Ectodermal cell (in vitro differentiated cells): ENCODE measurements around the gene UNKL.

Source experiments
- H3K27ac ChIP-seq: 2 replicates; pipeline ENCODE4 v1.7.0; 2013; ENCODE audit warnings: mild to moderate bottlenecking, low read depth, low read length; ENCODE audit not compliant: insufficient read depth, poor library complexity, severe bottlenecking
- H3K27me3 ChIP-seq: 2 replicates; pipeline ENCODE4 v1.7.0; 2013; ENCODE audit warnings: mild to moderate bottlenecking, low read length; ENCODE audit not compliant: insufficient read depth, control insufficient read depth, poor library complexity, severe bottlenecking
- H3K36me3 ChIP-seq: one replicate; pipeline ENCODE4 v1.7.0; 2013; ENCODE audit warnings: low read length; ENCODE audit not compliant: control insufficient read depth, insufficient read depth
- H3K4me1 ChIP-seq: one replicate; pipeline ENCODE4 v1.7.0; 2013; ENCODE audit warnings: low read length; ENCODE audit not compliant: control insufficient read depth, insufficient read depth
- H3K4me3 ChIP-seq: 2 replicates; pipeline ENCODE4 v1.7.0; 2013; ENCODE audit warnings: low read depth, low read length, control low read depth; ENCODE audit not compliant: insufficient read depth
- H3K9me3 ChIP-seq: 2 replicates; pipeline ENCODE4 v1.7.0; 2013; ENCODE audit warnings: mild to moderate bottlenecking, low read length, moderate library complexity; ENCODE audit not compliant: control insufficient read depth
- WGBS, 2 experiments: methylation state at CpG; one replicate each; pipeline ENCODE4 v1.1.7; 2013; ENCODE audit warnings: missing lambda C conversion rate in 2 of 2; 5-methylcytosine and 5-hydroxymethylcytosine counted together

The UNKL gene

DNA sequence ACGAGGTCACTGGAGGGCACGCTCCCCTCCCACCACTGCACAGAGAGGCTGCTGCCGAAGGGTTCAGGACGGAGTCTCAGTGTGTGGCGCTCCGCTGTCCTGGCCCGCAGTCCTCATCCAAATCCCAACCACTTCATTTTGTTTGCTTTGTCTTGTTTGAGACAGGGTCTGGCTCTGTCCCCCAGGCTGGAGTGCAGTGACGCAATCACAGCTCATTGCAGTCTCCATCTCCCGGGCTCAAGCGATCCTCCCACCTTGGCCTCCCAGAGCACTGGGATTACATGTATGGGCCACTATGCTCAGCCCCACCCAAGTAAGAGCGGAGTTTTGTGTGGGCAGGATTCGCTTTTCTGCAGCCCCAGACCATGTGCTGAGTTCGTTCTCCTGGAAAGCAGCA, 12.7 kb downstream of the UNKL start:
- Histone ChIP-seq H3K4me1 (no peaks in the 10 kb centered on the region), H3K9me3 (no peaks in the 10 kb centered on the region)

DNA sequence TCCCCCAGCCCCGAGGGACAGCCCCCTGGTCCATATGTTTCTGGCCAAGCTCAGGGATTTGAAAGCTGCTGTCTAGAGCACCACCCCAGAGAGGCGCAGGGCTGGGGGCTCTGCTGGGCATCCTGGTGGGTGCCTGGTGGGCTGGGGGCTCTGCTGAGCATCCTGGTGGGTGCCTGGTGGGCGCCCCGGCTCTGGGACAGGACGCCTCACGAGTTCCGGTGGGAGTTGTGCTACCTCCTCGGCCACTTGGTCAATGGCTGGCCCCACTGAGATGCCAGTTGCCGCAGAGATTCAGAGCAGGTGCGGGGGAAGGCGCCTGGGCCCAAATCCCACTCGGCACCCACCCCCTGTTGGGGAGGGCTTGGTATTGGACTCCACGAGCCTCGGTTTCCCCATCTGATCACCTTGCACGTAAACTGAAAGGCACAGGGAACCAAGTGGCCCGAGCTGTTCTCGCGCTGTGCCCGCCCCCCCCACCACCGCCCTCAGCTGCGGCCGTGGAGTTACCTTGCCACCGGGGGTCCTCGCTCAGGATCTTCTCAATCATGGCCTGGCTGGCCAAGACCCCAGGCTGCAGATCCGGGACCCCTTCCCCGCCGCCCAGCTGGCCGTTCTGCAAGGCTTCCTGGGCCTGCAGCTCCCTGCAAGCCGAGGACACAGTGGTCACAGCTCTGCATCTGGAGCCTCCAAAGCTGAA, 13.3 kb downstream of the UNKL start:
- 93 to 94% methylated on average over 29 of the region's 29 CpGs for WGBS, 2 experiments
- H3K9me3 ChIP-seq, result no peaks in the 10 kb centered on the region
- H3K4me1 ChIP-seq, result no peaks in the 10 kb centered on the region
- H3K36me3 ChIP-seq, result peaks cover 24% of the 10 kb centered on the region
- H3K27me3 ChIP-seq, result no peaks in the 10 kb centered on the region
- H3K27ac ChIP-seq, result no peak overlapping the region
- H3K4me3 ChIP-seq, result no peak overlapping the region

More for the DNA sequence above, 12.7 kb downstream of the UNKL start:
- H3K36me3 ChIP-seq, result peaks cover 24% of the 10 kb centered on the region
- no peak overlapping the region for H3K27ac ChIP-seq
- WGBS, 2 experiments, result 93 to 96% methylated on average over 13 of the region's 13 CpGs
- H3K27me3 ChIP-seq, result no peaks in the 10 kb centered on the region
- H3K4me3 ChIP-seq, result no peak overlapping the region

DNA sequence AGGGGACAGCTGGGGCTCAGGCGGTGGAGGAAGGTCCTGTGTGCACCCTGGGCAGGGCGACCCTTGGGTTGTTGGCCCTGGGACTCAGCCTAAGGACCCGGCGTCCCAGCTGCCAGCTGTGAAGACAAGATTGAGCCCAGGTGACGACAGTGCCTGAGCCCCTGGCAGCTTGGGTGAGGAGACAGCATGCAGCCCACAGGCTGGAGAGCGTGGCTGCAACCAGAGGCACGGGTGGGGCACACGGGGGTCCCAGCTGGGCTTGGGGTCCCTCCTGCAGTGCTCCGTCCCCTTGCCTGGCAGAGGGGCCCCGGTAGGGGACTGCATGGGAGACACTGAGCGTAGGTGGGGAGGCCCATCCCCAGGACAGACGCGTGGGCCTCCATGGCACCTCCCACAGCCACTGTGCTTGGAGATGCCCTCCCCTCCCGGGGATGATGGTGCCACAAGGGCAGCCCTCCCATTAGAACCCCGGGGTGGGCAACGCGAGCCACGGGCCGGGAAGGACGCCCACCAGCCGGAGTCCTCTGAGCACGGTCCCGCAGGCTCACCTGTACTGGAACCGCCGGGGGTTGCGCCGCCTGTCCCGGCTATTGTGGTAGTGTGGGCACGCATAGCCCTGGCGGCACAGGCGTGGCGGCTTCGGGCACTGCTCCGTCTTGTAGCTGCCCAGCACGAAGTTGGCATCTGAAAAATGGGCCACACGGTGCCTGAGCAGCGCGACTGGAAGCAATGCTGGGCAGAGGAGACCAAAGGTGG, 15.5 kb downstream of the UNKL start:
- Histone ChIP-seq H3K9me3 (no peaks in the 10 kb centered on the region), H3K4me3 (no peak overlapping the region), H3K36me3 (peaks cover 24% of the 10 kb centered on the region), H3K27me3 (no peaks in the 10 kb centered on the region), H3K27ac (no peak overlapping the region), H3K4me1 (no peaks in the 10 kb centered on the region)
- 97% methylated on average over 38 of the region's 38 CpGs for whole genome bisulfite sequencing, 2 experiments

GRCh38 chr16:1398351-1398750, 16.2 kb downstream of the UNKL start:
- 94 to 95% methylated on average over 9 of the region's 9 CpGs for WGBS, 2 experiments
- Histone ChIP-seq H3K4me1 (no peaks in the 10 kb centered on the region), H3K27ac (no peak overlapping the region), H3K9me3 (no peaks in the 10 kb centered on the region), H3K4me3 (no peak overlapping the region), H3K27me3 (no peaks in the 10 kb centered on the region), H3K36me3 (peaks cover 24% of the 10 kb centered on the region)

- Histone ChIP-seq H3K27me3 (no peaks in the 10 kb centered on the region), H3K9me3 (no peaks in the 10 kb centered on the region), H3K4me3 (no peak overlapping the region), H3K4me1 (no peaks in the 10 kb centered on the region), H3K27ac (no peak overlapping the region), H3K36me3 (peaks cover 20% of the 10 kb centered on the region)
- 95 to 96% methylated on average over 21 of the region's 21 CpGs for WGBS, 2 experiments
These were observed 16.7 kb downstream of the UNKL start for GRCh38 chr16:1397779-1398178.

DNA sequence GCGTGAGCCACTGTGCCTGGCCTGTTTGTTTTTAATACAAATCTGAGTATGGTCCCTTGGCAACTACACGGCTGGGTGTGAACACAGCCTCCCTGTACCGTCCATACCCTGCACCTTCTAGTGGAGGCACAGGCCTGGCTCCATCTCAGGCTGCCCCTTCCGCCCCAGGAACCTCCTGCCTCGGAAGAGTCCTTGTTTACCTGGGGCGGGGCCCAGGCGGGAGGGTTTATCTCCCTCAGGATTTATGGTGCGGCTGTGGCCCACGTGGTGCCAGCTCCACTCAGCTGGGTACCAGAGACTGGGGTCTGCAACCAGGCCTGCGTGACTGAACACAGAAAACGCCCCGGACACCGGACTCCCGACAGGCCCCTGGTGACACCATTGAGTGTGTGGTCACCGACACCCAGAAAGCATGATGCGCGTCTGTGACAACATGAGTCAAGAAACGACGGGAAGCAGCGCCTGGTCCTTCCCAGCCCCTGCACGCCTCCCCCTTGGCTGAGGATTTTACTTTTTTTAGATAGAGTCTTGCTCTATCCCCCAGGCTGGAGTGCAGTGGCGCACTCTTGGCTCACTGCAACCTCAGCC, 19.0 kb downstream of the UNKL start:
- Histone ChIP-seq H3K27me3 (no peaks in the 10 kb centered on the region), H3K9me3 (no peaks in the 10 kb centered on the region)
- 93 to 95% methylated on average over 22 of the region's 22 CpGs for WGBS, 2 experiments

DNA sequence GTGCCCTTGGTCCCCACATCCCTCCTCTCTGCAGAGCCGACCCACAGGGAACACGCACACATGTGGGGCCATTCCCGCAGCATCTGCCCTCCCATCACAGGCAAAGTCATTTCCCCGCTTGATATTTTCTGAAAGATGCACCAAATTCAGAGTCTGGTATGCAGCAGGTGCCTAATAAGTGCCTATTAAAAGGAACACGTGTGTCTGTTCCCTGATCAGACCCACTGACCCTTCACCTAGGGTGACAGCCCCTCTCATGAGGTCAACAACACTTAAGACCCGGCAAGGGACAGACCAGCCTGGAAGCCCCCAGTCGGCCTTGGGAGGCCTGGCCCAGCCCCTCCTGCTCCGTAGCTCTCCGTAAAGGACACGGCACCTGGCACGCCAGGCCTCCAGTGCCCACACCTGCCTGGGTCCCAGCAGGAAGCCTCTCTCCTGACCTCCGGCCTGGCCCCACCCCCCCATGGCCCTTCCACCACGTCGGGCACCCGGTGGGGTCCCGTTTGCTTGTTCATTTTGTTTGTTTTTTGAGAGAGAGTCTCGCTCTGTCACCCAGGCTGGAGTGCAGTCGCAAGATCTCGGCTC, 20.0 kb downstream of the UNKL start:
- no peak overlapping the region for H3K4me3 ChIP-seq
- H3K27ac ChIP-seq, result no peak overlapping the region
- no peaks in the 10 kb centered on the region for H3K9me3 ChIP-seq
- no peaks in the 10 kb centered on the region for H3K4me1 ChIP-seq
- peaks cover 7% of the 10 kb centered on the region for H3K36me3 ChIP-seq
- 91% methylated on average over 19 of the region's 19 CpGs for WGBS, 2 experiments
- no peaks in the 10 kb centered on the region for H3K27me3 ChIP-seq

More for the DNA sequence above, 19.0 kb downstream of the UNKL start:
- H3K4me1 ChIP-seq, result no peaks in the 10 kb centered on the region
- H3K36me3 ChIP-seq, result peaks cover 8% of the 10 kb centered on the region
- H3K4me3 ChIP-seq, result no peak overlapping the region
- no peak overlapping the region for H3K27ac ChIP-seq

GRCh38 chr16:1393613-1394176, 20.8 kb downstream of the UNKL start:
- Histone ChIP-seq H3K9me3 (no peaks in the 10 kb centered on the region), H3K36me3 (no peaks in the 10 kb centered on the region), H3K4me3 (no peak overlapping the region), H3K27ac (no peak overlapping the region), H3K27me3 (no peaks in the 10 kb centered on the region), H3K4me1 (no peaks in the 10 kb centered on the region)
- 94 to 96% methylated on average over 21 of the region's 21 CpGs for WGBS, 2 experiments

DNA sequence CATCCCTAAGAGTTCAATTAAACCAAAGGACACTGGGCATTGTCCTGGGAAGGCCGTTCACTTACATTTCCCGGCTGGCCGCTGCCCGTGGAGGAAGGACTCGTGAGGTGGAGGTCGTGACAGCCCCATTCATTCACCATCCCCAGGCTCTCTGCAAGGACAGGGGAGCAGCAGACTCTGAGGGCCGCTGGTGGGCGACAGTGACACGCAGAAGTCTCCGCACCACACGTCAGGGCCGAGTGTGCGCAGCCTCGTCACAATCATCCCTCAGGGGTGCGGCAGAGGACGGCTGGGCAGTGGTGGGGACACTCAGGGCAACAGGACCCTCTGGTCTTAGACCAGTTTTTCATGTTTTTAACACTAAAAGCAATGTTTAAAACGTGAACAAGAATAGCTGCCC, 21.7 kb downstream of the UNKL start:
- no peak overlapping the region for H3K27ac ChIP-seq
- H3K36me3 ChIP-seq, result no peaks in the 10 kb centered on the region
- WGBS, 2 experiments, result 93 to 95% methylated on average over 17 of the region's 17 CpGs
- H3K27me3 ChIP-seq, result no peaks in the 10 kb centered on the region
- no peak overlapping the region for H3K4me3 ChIP-seq
- H3K4me1 ChIP-seq, result no peaks in the 10 kb centered on the region
- H3K9me3 ChIP-seq, result no peaks in the 10 kb centered on the region
